ENCODE measurements around the gene GABARAPL1.

- no peak for TF ChIP-seq TAF1 (IDR thresholded peaks at IDR 0.05; ENCODE audit: borderline replicate concordance, low read depth, low read length)
- TF ChIP-seq POLR2A (IDR thresholded peaks at IDR 0.05; ENCODE audit: low read depth, low read length): no peak
- no peak for TF ChIP-seq POLR2AphosphoS5 (IDR thresholded peaks at IDR 0.05; ENCODE audit: low read depth, low read length)
Observed at GRCh38 chr12:10214136-10214894, 1.6 kb downstream of the GABARAPL1 start.
